ENCODE measurements around the gene ANKLE2. TPM values are rescaled to one million over a fixed set of nuclear protein-coding genes. Genes with fewer than 3 reads are reported as not detected.

The ANKLE2 gene
- total and polyA plus RNA-seq, 2 of the 8 experiments (the other 6 are each of a cell fraction or from before 2014, with no cell fraction given), result 41.0 to 64.9 TPM

- TF ChIP-seq, protein P1, sequence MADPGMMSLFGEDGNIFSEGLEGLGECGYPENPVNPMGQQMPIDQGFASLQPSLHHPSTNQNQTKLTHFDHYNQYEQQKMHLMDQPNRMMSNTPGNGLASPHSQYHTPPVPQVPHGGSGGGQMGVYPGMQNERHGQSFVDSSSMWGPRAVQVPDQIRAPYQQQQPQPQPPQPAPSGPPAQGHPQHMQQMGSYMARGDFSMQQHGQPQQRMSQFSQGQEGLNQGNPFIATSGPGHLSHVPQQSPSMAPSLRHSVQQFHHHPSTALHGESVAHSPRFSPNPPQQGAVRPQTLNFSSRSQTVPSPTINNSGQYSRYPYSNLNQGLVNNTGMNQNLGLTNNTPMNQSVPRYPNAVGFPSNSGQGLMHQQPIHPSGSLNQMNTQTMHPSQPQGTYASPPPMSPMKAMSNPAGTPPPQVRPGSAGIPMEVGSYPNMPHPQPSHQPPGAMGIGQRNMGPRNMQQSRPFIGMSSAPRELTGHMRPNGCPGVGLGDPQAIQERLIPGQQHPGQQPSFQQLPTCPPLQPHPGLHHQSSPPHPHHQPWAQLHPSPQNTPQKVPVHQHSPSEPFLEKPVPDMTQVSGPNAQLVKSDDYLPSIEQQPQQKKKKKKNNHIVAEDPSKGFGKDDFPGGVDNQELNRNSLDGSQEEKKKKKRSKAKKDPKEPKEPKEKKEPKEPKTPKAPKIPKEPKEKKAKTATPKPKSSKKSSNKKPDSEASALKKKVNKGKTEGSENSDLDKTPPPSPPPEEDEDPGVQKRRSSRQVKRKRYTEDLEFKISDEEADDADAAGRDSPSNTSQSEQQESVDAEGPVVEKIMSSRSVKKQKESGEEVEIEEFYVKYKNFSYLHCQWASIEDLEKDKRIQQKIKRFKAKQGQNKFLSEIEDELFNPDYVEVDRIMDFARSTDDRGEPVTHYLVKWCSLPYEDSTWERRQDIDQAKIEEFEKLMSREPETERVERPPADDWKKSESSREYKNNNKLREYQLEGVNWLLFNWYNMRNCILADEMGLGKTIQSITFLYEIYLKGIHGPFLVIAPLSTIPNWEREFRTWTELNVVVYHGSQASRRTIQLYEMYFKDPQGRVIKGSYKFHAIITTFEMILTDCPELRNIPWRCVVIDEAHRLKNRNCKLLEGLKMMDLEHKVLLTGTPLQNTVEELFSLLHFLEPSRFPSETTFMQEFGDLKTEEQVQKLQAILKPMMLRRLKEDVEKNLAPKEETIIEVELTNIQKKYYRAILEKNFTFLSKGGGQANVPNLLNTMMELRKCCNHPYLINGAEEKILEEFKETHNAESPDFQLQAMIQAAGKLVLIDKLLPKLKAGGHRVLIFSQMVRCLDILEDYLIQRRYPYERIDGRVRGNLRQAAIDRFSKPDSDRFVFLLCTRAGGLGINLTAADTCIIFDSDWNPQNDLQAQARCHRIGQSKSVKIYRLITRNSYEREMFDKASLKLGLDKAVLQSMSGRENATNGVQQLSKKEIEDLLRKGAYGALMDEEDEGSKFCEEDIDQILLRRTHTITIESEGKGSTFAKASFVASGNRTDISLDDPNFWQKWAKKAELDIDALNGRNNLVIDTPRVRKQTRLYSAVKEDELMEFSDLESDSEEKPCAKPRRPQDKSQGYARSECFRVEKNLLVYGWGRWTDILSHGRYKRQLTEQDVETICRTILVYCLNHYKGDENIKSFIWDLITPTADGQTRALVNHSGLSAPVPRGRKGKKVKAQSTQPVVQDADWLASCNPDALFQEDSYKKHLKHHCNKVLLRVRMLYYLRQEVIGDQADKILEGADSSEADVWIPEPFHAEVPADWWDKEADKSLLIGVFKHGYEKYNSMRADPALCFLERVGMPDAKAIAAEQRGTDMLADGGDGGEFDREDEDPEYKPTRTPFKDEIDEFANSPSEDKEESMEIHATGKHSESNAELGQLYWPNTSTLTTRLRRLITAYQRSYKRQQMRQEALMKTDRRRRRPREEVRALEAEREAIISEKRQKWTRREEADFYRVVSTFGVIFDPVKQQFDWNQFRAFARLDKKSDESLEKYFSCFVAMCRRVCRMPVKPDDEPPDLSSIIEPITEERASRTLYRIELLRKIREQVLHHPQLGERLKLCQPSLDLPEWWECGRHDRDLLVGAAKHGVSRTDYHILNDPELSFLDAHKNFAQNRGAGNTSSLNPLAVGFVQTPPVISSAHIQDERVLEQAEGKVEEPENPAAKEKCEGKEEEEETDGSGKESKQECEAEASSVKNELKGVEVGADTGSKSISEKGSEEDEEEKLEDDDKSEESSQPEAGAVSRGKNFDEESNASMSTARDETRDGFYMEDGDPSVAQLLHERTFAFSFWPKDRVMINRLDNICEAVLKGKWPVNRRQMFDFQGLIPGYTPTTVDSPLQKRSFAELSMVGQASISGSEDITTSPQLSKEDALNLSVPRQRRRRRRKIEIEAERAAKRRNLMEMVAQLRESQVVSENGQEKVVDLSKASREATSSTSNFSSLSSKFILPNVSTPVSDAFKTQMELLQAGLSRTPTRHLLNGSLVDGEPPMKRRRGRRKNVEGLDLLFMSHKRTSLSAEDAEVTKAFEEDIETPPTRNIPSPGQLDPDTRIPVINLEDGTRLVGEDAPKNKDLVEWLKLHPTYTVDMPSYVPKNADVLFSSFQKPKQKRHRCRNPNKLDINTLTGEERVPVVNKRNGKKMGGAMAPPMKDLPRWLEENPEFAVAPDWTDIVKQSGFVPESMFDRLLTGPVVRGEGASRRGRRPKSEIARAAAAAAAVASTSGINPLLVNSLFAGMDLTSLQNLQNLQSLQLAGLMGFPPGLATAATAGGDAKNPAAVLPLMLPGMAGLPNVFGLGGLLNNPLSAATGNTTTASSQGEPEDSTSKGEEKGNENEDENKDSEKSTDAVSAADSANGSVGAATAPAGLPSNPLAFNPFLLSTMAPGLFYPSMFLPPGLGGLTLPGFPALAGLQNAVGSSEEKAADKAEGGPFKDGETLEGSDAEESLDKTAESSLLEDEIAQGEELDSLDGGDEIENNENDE (IDR thresholded peaks at IDR 0.05; ENCODE audit: insufficient replicate concordance, low read length), result no peak
- TF ChIP-seq EP300 (IDR thresholded peaks at IDR 0.05; ENCODE audit: borderline replicate concordance in 1 of 2, low read depth in 2 of 2, low read length in 2 of 2) (no peak), EZH2 (IDR thresholded peaks at IDR 0.05; ENCODE audit: low read depth, low read length, severe bottlenecking) (no peak), NRF1 (IDR thresholded peaks at IDR 0.05; ENCODE audit: low read depth, low read length) (no peak), RBBP5 (IDR thresholded peaks at IDR 0.05; ENCODE audit: borderline replicate concordance, low read depth, low read length) (no peak), BACH1 (IDR thresholded peaks at IDR 0.05; ENCODE audit: low read length) (no peak), TBP (IDR thresholded peaks at IDR 0.05; ENCODE audit: low read depth, low read length) (no peak)
Measured at GRCh38 chr12:132723764-132724140, 37.9 kb downstream of the ANKLE2 start (continued).

Measured in H1 (cell line).